DOHH2 (cell line): Measurements from ENCODE around the gene CCNF.
A peak's percentile ranks its signal among the peaks of the same experiment; 100 is the strongest.

Experiments used
- H3F3A ChIP-seq: fragments of 200-600 bp; sonication (generic), shearing (Covaris generic); 2 replicates; pipeline ENCODE4 v1.6.0; 2016; ENCODE audit warnings: antibody characterized with exemption, mild to moderate bottlenecking; ENCODE audit not compliant: control insufficient read depth, insufficient read depth
- H3K27ac ChIP-seq: fragments of 200-600 bp; sonication (generic); 2 replicates; pipeline ENCODE4 v1.5.1; 2014; ENCODE audit warnings: low read depth, mild to moderate bottlenecking, low read length, moderate library complexity
- H3K27me3 ChIP-seq: fragments of 200-600 bp; sonication (generic); 2 replicates; pipeline ENCODE4 v1.6.1; 2014; ENCODE audit warnings: mild to moderate bottlenecking, low read length, mixed read lengths; ENCODE audit not compliant: control insufficient read depth
- H3K36me3 ChIP-seq: fragments of 200-600 bp; sonication (generic); 2 replicates; pipeline ENCODE4 v1.6.1; 2014; ENCODE audit warnings: mild to moderate bottlenecking, low read length, moderate library complexity, mixed read lengths; ENCODE audit not compliant: control insufficient read depth
- H3K4me1 ChIP-seq: fragments of 200-600 bp; sonication (generic); 2 replicates; pipeline ENCODE4 v1.6.1; 2014; ENCODE audit warnings: mild to moderate bottlenecking, low read length, mixed read lengths; ENCODE audit not compliant: control insufficient read depth
- H3K4me2 ChIP-seq: fragments of 200-600 bp; sonication (generic); 2 replicates; pipeline ENCODE4 v1.6.0; 2014; ENCODE audit warnings: mild to moderate bottlenecking, low read length, moderate library complexity
- H3K4me3 ChIP-seq: fragments of 200-600 bp; sonication (generic); 2 replicates; pipeline ENCODE4 v1.5.1; 2014; ENCODE audit warnings: mild to moderate bottlenecking, low read length, mixed read lengths
- H3K79me2 ChIP-seq: fragments of 200-600 bp; sonication (generic); 2 replicates; pipeline ENCODE4 v1.6.1; 2014; ENCODE audit warnings: mild to moderate bottlenecking, low read length, mixed read lengths; ENCODE audit not compliant: control insufficient read depth
- H3K9me2 ChIP-seq: fragments of 200-600 bp; sonication (generic); replicated peaks from 2 replicates; pipeline ENCODE4 v1.6.1; 2014; ENCODE audit warnings: mild to moderate bottlenecking, low read length, mixed read lengths; ENCODE audit not compliant: control insufficient read depth
- H3K9me3 ChIP-seq: fragments of 200-600 bp; sonication (generic); 2 replicates; pipeline ENCODE4 v1.6.1; 2014; ENCODE audit warnings: antibody characterized with exemption, low read length, mixed read lengths; ENCODE audit not compliant: control insufficient read depth, insufficient read depth
- H4K20me1 ChIP-seq: fragments of 200-600 bp; sonication (generic); 2 replicates; pipeline ENCODE4 v1.6.0; 2014; ENCODE audit warnings: low read depth, mild to moderate bottlenecking, antibody characterized with exemption, low read length, moderate library complexity; ENCODE audit not compliant: control insufficient read depth, insufficient read depth
- EZH2phosphoT487 ChIP-seq: fragments of 200-600 bp; sonication (generic); IDR thresholded peaks from 2 replicates; pipeline ENCODE4 v1.6.1; 2017; ENCODE audit warnings: borderline replicate concordance, mild to moderate bottlenecking, antibody characterized with exemption, low read length, moderate library complexity, mixed read lengths
- TF ChIP-seq, protein P1 (sequence below): fragments of 200-600 bp; sonication (generic); IDR thresholded peaks from one replicate; pipeline ENCODE4 v1.5.1; 2014; ENCODE audit warnings: antibody characterized with exemption, mild to moderate bottlenecking, low read depth, low read length; ENCODE audit not compliant: poor library complexity, severe bottlenecking

Gene CCNF

DNA sequence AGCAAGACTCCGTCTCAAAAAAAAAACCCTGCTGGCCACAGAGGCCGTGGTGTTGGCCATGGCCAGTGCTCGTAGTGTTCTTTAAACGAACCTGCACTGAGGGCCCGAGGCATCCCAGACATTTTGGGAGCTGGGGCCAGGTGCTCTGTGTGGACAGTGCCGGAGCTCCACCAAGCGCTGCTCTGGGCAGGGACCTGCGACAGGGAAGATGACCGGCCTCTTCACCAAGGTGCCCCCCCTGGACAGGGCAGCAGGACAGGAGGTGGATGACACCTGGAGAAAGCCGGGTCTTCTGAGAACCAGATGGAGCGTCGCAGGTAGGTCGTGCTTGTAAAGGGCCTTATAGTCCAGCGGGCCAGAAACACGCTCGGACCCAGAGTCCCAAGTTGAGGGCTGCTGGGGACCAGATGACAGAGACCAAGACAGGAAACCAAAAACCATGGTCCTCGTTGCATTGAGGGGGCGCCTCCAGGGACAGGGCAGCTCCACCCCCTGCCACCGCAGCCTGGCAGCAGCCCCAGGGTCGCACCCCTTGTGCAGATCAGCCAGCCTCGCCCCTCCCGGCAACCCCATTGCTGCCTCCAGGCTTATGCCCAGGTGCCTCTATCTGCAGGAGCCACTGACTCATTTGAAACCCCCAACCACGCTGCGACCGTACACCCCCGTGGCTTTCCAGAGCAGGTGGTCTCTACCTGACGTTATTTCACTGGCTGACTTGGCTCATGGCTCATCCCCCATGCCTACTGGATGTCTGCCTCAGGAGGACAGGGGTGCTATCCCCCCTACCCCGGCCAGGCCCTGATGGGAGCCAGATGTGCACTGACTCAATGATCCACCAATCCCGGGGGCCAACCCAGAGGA is 37.6 kb downstream of the CCNF start:
- Histone ChIP-seq H3K4me2 (peak overlapping the region; percentile 92), H3K79me2 (peaks cover 3% of the 10 kb centered on the region), H3K9me2 (no peaks in the 10 kb centered on the region), H3K27me3 (no peaks in the 10 kb centered on the region), H3K36me3 (peaks cover 10% of the 10 kb centered on the region), H3K4me3 (peak overlapping the region; percentile 81), H3K27ac (peak overlapping the region; percentile 95), H3K4me1 (peaks cover 70% of the 10 kb centered on the region), H4K20me1 (no peaks in the 10 kb centered on the region), H3K9me3 (no peaks in the 10 kb centered on the region), H3F3A (peaks cover 30% of the 10 kb centered on the region)
- no peak for TF ChIP-seq EZH2phosphoT487
- TF ChIP-seq, protein P1, sequence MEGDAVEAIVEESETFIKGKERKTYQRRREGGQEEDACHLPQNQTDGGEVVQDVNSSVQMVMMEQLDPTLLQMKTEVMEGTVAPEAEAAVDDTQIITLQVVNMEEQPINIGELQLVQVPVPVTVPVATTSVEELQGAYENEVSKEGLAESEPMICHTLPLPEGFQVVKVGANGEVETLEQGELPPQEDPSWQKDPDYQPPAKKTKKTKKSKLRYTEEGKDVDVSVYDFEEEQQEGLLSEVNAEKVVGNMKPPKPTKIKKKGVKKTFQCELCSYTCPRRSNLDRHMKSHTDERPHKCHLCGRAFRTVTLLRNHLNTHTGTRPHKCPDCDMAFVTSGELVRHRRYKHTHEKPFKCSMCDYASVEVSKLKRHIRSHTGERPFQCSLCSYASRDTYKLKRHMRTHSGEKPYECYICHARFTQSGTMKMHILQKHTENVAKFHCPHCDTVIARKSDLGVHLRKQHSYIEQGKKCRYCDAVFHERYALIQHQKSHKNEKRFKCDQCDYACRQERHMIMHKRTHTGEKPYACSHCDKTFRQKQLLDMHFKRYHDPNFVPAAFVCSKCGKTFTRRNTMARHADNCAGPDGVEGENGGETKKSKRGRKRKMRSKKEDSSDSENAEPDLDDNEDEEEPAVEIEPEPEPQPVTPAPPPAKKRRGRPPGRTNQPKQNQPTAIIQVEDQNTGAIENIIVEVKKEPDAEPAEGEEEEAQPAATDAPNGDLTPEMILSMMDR: no peak

DNA sequence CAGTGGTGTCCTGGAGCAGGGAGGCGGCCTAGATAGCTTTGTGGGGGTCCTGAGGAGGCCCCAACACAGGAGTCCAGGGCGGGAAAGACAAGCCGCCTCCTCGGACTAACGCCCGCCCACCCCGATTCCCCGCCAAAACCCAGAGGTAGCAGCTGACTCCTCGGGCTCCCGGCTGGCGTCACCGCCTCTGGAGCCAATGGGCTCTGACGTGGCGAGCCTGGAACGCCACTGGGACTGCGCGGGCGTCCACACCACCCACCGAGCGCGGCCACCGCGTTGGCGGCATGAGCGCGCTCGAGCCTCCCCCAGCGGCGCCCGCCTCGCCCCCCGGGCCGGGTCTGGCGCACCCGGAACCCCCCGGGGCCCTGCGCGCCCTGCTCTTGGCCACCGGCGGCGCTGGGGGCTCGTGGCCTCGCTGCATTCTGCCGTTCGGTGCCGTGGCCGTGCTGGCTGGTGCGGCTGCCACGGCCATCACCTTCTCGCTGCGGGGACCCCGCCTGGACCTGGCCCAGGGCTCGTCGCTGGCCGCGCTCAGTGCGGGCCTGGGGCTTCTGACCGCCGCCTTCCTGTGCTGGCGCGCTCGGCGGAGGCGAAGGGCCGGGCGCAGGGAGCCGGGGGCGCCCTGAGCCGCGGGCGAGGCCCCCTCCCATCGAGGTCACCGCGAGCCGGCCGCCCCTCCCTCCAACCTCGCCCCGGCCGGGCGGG is 38.4 kb downstream of the CCNF start:
- Histone ChIP-seq H3K36me3 (peaks cover 2% of the 10 kb centered on the region; the same call in 1 of the 2 replicates), H3K79me2 (peaks cover 7% of the 10 kb centered on the region), H4K20me1 (no peaks in the 10 kb centered on the region), H3F3A (peaks cover 30% of the 10 kb centered on the region), H3K27me3 (no peaks in the 10 kb centered on the region), H3K9me3 (no peaks in the 10 kb centered on the region), H3K27ac (peak overlapping the region; percentile 95), H3K4me3 (peak overlapping the region; percentile 81), H3K4me1 (peaks cover 70% of the 10 kb centered on the region), H3K9me2 (no peaks in the 10 kb centered on the region), H3K4me2 (peak overlapping the region; percentile 92)
- no peak for TF ChIP-seq EZH2phosphoT487
- TF ChIP-seq, protein P1: peak; percentile 39

DNA sequence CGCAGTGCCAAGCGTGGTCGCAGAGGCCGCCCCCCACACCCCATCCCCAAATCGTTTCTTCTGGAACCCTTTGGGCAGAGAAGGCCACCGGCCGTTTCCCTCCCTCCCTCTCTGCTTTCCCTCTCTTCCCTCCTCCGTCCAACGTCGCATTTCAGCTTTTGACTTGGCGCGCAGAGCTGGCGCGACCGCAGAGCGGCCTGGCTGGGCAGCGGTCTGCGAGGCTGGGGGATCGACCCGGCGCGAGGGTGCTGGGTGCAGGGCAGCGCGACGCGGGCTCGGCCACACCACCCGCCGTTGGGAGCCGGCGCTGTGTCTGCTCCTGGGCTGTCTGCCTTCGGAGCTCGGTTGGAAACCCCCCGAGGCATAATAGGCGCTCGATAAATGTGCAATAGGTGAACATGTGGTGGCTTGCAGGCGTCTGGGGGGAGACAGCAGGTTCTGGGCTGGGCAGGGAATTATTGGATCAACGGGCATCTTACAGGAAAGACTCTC is 39.0 kb downstream of the CCNF start:
- Histone ChIP-seq H3K9me3 (no peaks in the 10 kb centered on the region), H3K27me3 (no peaks in the 10 kb centered on the region), H3F3A (peaks cover 30% of the 10 kb centered on the region), H3K36me3 (no peaks in the 10 kb centered on the region), H3K9me2 (no peaks in the 10 kb centered on the region), H3K79me2 (peaks cover 13% of the 10 kb centered on the region), H3K4me3 (peak overlapping the region; percentile 81), H3K4me2 (peak overlapping the region; percentile 92), H3K27ac (peak overlapping the region; percentile 95), H4K20me1 (no peaks in the 10 kb centered on the region), H3K4me1 (peaks cover 75% of the 10 kb centered on the region)
- TF ChIP-seq, protein P1: no peak
- no peak for TF ChIP-seq EZH2phosphoT487
